ENCODE measurements around the gene ARHGEF37. TPM values are rescaled to one million over a fixed set of nuclear protein-coding genes. Genes with fewer than 3 reads are reported as not detected.
A peak's percentile ranks its signal among the peaks of the same experiment; 100 is the strongest.
"Not testable (repeated sequence)": the region's sequence is repeated elsewhere in the genome, so short reads cannot be mapped to it uniquely, and the experiment has no call there.

ARHGEF37 gene
- total RNA-seq, 1 donor from 2014 or later, result 1.1 TPM

GRCh38 chr5:149561848-149562247, 19.4 kb upstream of the ARHGEF37 start:
- no peak for TF ChIP-seq CTCF (IDR thresholded peaks at IDR 0.05)
- intact Hi-C loops (cut with micrococcal nuclease), result loop anchor here (10.0 kb wide), 2 partner anchors 427 to 1117 kb away; no protein-coding TSS in a partner anchor
- no peaks in the 10 kb centered on the region for H3K9me3 Mint-ChIP-seq
- H3K27me3 Mint-ChIP-seq, result no peaks in the 10 kb centered on the region
- H3K27ac Mint-ChIP-seq, result no peak overlapping the region
- ATAC-seq (ENCODE audit: low read depth), result no peak
- POLR2A ChIA-PET, result no interaction called here
- H3K36me3 Mint-ChIP-seq (ENCODE audit: low read depth), result no peaks in the 10 kb centered on the region
- CTCF ChIA-PET, result interaction anchor here (1.3 to 2.1 kb wide), 5 partner anchors 116 to 245 kb away, joined by 5 to 18 read pairs (median 5); no protein-coding TSS in a partner anchor
- H3K4me1 Mint-ChIP-seq, result no peaks in the 10 kb centered on the region
- H3K4me3 Mint-ChIP-seq, result no peak overlapping the region
- no peak for DNase-seq

GRCh38 chr5:149563466-149563865, 17.8 kb upstream of the ARHGEF37 start:
- ChIA-PET POLR2A (no interaction called here), CTCF (interaction anchor here (0.7 to 2.1 kb wide), 5 partner anchors 12 to 246 kb away, joined by 3 to 18 read pairs (median 5); partner anchors contain the start of gene CSNK1A1)
- TF ChIP-seq CTCF (IDR thresholded peaks at IDR 0.05), result no peak
- no peak for ATAC-seq (ENCODE audit: low read depth)
- intact Hi-C loops (cut with micrococcal nuclease), result loop anchor here (10.0 kb wide), 2 partner anchors 429 to 1119 kb away; no protein-coding TSS in a partner anchor
- H3K27ac Mint-ChIP-seq, result no peak overlapping the region
- no peaks in the 10 kb centered on the region for H3K4me1 Mint-ChIP-seq
- H3K27me3 Mint-ChIP-seq, result no peaks in the 10 kb centered on the region
- no peak overlapping the region for H3K4me3 Mint-ChIP-seq
- H3K36me3 Mint-ChIP-seq (ENCODE audit: low read depth), result no peaks in the 10 kb centered on the region
- DNase-seq, result no peak
- H3K9me3 Mint-ChIP-seq, result no peaks in the 10 kb centered on the region

- peak; percentile 96 for ATAC-seq (ENCODE audit: low read depth)
- H3K4me1 Mint-ChIP-seq; H3K27me3 Mint-ChIP-seq; POLR2A ChIA-PET; H3K9me3 Mint-ChIP-seq; H3K36me3 Mint-ChIP-seq (ENCODE audit: low read depth); H3K4me3 Mint-ChIP-seq; H3K27ac Mint-ChIP-seq; DNase-seq: not testable (repeated sequence)
- CTCF ChIA-PET, result interaction anchor here (0.6 to 2.5 kb wide), 20 partner anchors 22 to 1075 kb away, joined by 3 to 14 read pairs (median 5); no protein-coding TSS in a partner anchor
- intact Hi-C loops (cut with micrococcal nuclease), result loop anchor here (1.0 to 10.0 kb wide), 7 partner anchors 122 to 1387 kb away; no protein-coding TSS in a partner anchor
Observed at GRCh38 chr5:149564542-149565140, 16.7 kb upstream of the ARHGEF37 start.

GRCh38 chr5:149567226-149567625, 14.1 kb upstream of the ARHGEF37 start:
- H3K4me3 Mint-ChIP-seq, result no peak overlapping the region
- no peak for DNase-seq
- no peaks in the 10 kb centered on the region for H3K27me3 Mint-ChIP-seq
- intact Hi-C loops (cut with micrococcal nuclease), result loop anchor here (5.0 to 10.0 kb wide), 3 partner anchors 432 to 1390 kb away; no protein-coding TSS in a partner anchor
- no peaks in the 10 kb centered on the region for H3K4me1 Mint-ChIP-seq
- ChIA-PET CTCF (interaction anchor here (1.2 to 2.1 kb wide), 3 partner anchors 129 to 186 kb away, joined by 3 to 8 read pairs (median 4); no protein-coding TSS in a partner anchor), POLR2A (no interaction called here)
- H3K27ac Mint-ChIP-seq, result no peak overlapping the region
- no peaks in the 10 kb centered on the region for H3K9me3 Mint-ChIP-seq
- no peak for ATAC-seq (ENCODE audit: low read depth)
- TF ChIP-seq CTCF (IDR thresholded peaks at IDR 0.05), result no peak
- H3K36me3 Mint-ChIP-seq (ENCODE audit: low read depth), result no peaks in the 10 kb centered on the region

GRCh38 chr5:149572170-149572569, 9.1 kb upstream of the ARHGEF37 start:
- TF ChIP-seq CTCF (IDR thresholded peaks at IDR 0.05), result no peak
- H3K9me3 Mint-ChIP-seq, result no peaks in the 10 kb centered on the region
- H3K36me3 Mint-ChIP-seq (ENCODE audit: low read depth), result no peaks in the 10 kb centered on the region
- H3K4me3 Mint-ChIP-seq, result no peak overlapping the region
- CTCF ChIA-PET, result interaction anchor here (1.1 kb wide), 1 partner anchor 130 kb away, joined by 3 read pairs; no protein-coding TSS in a partner anchor
- no peaks in the 10 kb centered on the region for H3K4me1 Mint-ChIP-seq
- POLR2A ChIA-PET, result no interaction called here
- H3K27me3 Mint-ChIP-seq, result no peaks in the 10 kb centered on the region
- DNase-seq (no peak), ATAC-seq (ENCODE audit: low read depth) (no peak)
- H3K27ac Mint-ChIP-seq, result no peak overlapping the region
- intact Hi-C loops (cut with micrococcal nuclease), result no loop called here

Data from activated B cell treated with CpG ODN at 0.5 μM for 24 hours (primary cell).